ENCODE measurements around the gene RINL.
"Not testable (repeated sequence)": the region's sequence is repeated elsewhere in the genome, so short reads cannot be mapped to it uniquely, and the experiment has no call there.

RINL gene

GRCh38 chr19:38873400-38873799, 4.7 kb downstream of the RINL start:
- not testable (repeated sequence) for DNase-seq

- DNase-seq = no peak
Observed at GRCh38 chr19:38870612-38871011, 7.5 kb downstream of the RINL start.

- peak; percentile 63 for DNase-seq
Observed at GRCh38 chr19:38869836-38870607, 8.1 kb downstream of the RINL start.

- DNase-seq = no peak
Observed at GRCh38 chr19:38869160-38869835, 8.8 kb downstream of the RINL start.

GRCh38 chr19:38868551-38868950, 9.5 kb downstream of the RINL start:
- DNase-seq = no peak

GRCh38 chr19:38867171-38867780, 10.8 kb downstream of the RINL start:
- no peak for DNase-seq

GRCh38 chr19:38862321-38863059, 15.6 kb downstream of the RINL start:
- peak; percentile 46 for DNase-seq

GRCh38 chr19:38861368-38861767, 16.7 kb downstream of the RINL start:
- no peak for DNase-seq

GRCh38 chr19:38859631-38860204, 18.4 kb downstream of the RINL start:
- not testable (repeated sequence) for DNase-seq

GRCh38 chr19:38856813-38857212, 21.3 kb downstream of the RINL start:
- DNase-seq = no peak

GRCh38 chr19:38855751-38856150, 22.3 kb downstream of the RINL start:
- not testable (repeated sequence) for DNase-seq

GRCh38 chr19:38854961-38855360, 23.1 kb downstream of the RINL start:
- not testable (repeated sequence) for DNase-seq

GRCh38 chr19:38853214-38853613, 24.9 kb downstream of the RINL start:
- DNase-seq = no peak

- DNase-seq = peak; percentile 65
Observed at GRCh38 chr19:38852231-38853044, 25.6 kb downstream of the RINL start.

- peak; percentile 92 for DNase-seq
Observed at GRCh38 chr19:38851622-38852230, 26.3 kb downstream of the RINL start.

- no peak for DNase-seq
Observed at GRCh38 chr19:38850976-38851621, 27.0 kb downstream of the RINL start.

GRCh38 chr19:38850436-38850975, 27.6 kb downstream of the RINL start:
- DNase-seq = peak; percentile 100

GRCh38 chr19:38849860-38850435, 28.1 kb downstream of the RINL start, which contains the start of gene HNRNPL:
Gene HNRNPL, minus strand, starts transcription at chr19:38849986. Its CDS starts 20 bp downstream, at chr19:38849966.
- no peak for DNase-seq

GRCh38 chr19:38849147-38849859, 28.8 kb downstream of the RINL start:
- peak; percentile 96 for DNase-seq
